B cell (primary cell): ENCODE data around the gene C2CD4C. TPM values are rescaled to one million over a fixed set of nuclear protein-coding genes. Genes with fewer than 3 reads are reported as not detected.

ENCODE experiments used
- ATAC-seq: fragments of 200-7000 bp; cut with Tn5 transposase; one replicate; pipeline ENCODE4 v1.10.0; 2021; ENCODE audit warnings: low read depth, mild to moderate bottlenecking, moderate number of reproducible peaks, moderate library complexity
- CTCF ChIA-PET: fragments of 350-600 bp; sonication (Branson Sonifier 250); formaldehyde crosslinking; loops from one replicate; lab custom pipeline; 2021; ENCODE audit warnings: antibody characterized with exemption, inconsistent platforms; lab: Charles Lee
- POLR2A ChIA-PET: fragments of 350-600 bp; sonication (Branson Sonifier 250); formaldehyde crosslinking; loops from one replicate; lab custom pipeline; 2021; ENCODE audit warnings: antibody characterized with exemption; lab: Charles Lee
- DNase-seq: peaks from one replicate; pipeline ENCODE4 v3.0.0; 2013
- H2AFZ ChIP-seq: 2 replicates; pipeline ENCODE4 v1.6.1; 2012; ENCODE audit warnings: mild to moderate bottlenecking, low read depth, low read length; ENCODE audit not compliant: insufficient read depth, poor library complexity, severe bottlenecking
- H3K27ac ChIP-seq, 2 donors: 1 replicate in 1 of 2; 2 replicates in 1 of 2; pipeline ENCODE4 v1.5.1; 2012 to 2013; ENCODE audit warnings: low read length in 2 of 2, mild to moderate bottlenecking in 2 of 2, moderate library complexity in 1 of 2
- H3K27me3 ChIP-seq, 4 experiments: fragments of 200-600 bp in 1 of 4; sonication (generic) in 1 of 4; replicated peaks in 1 of 4; 1 replicate in 2 of 4; 2 replicates in 2 of 4; pipeline versions ENCODE4 v1.6.1 to v1.7.0; 2013 to 2016; ENCODE audit warnings: low read length in 3 of 4, mild to moderate bottlenecking in 2 of 4, mixed read lengths in 1 of 4, moderate library complexity in 1 of 4; ENCODE audit not compliant: insufficient read depth in 4 of 4, control insufficient read depth in 3 of 4; ENCODE audit errors: control extremely low read depth in 1 of 4
- H3K36me3 ChIP-seq, 2 experiments: replicated peaks in 1 of 2; 1 replicate in 1 of 2; 2 replicates in 1 of 2; pipeline versions ENCODE4 v1.6.1 to v1.7.1; 2013; ENCODE audit warnings: low read length in 1 of 2; ENCODE audit not compliant: insufficient read depth in 2 of 2, control insufficient read depth in 1 of 2; ENCODE audit errors: control extremely low read depth in 1 of 2, extremely low read depth in 1 of 2
- H3K4me1 ChIP-seq, 2 donors: fragments of 200-600 bp in 1 of 2; sonication (generic) in 1 of 2; 1 replicate in 1 of 2; 2 replicates in 1 of 2; pipeline versions ENCODE4 v1.5.1 to v1.6.1; 2013 to 2017; ENCODE audit warnings: low read length in 2 of 2; ENCODE audit not compliant: control insufficient read depth in 2 of 2, insufficient read depth in 2 of 2
- H3K4me2 ChIP-seq: replicated peaks from 2 replicates; pipeline ENCODE3; 2012; ENCODE audit warnings: mild to moderate bottlenecking, low read depth, low read length; ENCODE audit not compliant: poor library complexity, severe bottlenecking
- H3K4me3 ChIP-seq, 5 experiments: fragments of 200-600 bp in 1 of 5; sonication (generic) in 1 of 5; 1 replicate in 3 of 5; 2 replicates in 2 of 5; pipeline versions ENCODE4 v1.5.1 to v1.7.0; 2011 to 2016; ENCODE audit warnings: low read length in 4 of 5, mild to moderate bottlenecking in 4 of 5, low read depth in 2 of 5, control low read depth in 1 of 5, moderate library complexity in 1 of 5; ENCODE audit not compliant: insufficient read depth in 1 of 5; ENCODE audit errors: control extremely low read depth in 1 of 5, extremely low read depth in 1 of 5
- H3K79me2 ChIP-seq: fragments of 200-600 bp; sonication (generic); one replicate; pipeline ENCODE4 v1.6.0; 2016; ENCODE audit warnings: low read length; ENCODE audit not compliant: control insufficient read depth, insufficient read depth
- H3K9ac ChIP-seq: fragments of 200-600 bp; sonication (generic); 2 replicates; pipeline ENCODE4 v1.6.1; 2017; ENCODE audit warnings: mild to moderate bottlenecking, low read length, moderate library complexity
- H3K9me3 ChIP-seq, 3 donors: one replicate each; pipeline versions ENCODE4 v1.6.1 to v1.7.1; 2013; ENCODE audit warnings: low read length in 2 of 3; ENCODE audit not compliant: control insufficient read depth in 2 of 3, insufficient read depth in 1 of 3; ENCODE audit errors: control extremely low read depth in 1 of 3
- H4K20me1 ChIP-seq: 2 replicates; pipeline ENCODE4 v1.6.0; 2012; ENCODE audit warnings: mild to moderate bottlenecking, low read length; ENCODE audit not compliant: insufficient read depth, control insufficient read depth, poor library complexity, severe bottlenecking
- H3K27ac Mint-ChIP-seq: one replicate; pipeline ENCODE4 v1.8.0; 2021; ENCODE audit warnings: mixed read lengths
- H3K27me3 Mint-ChIP-seq: one replicate; pipeline ENCODE4 v1.8.0; 2021; ENCODE audit warnings: mixed read lengths
- H3K4me1 Mint-ChIP-seq: one replicate; pipeline ENCODE4 v1.8.0; 2021; ENCODE audit warnings: mixed read lengths
- H3K4me3 Mint-ChIP-seq: one replicate; pipeline ENCODE4 v1.8.0; 2021; ENCODE audit warnings: mixed read lengths
- H3K9me3 Mint-ChIP-seq: one replicate; pipeline ENCODE4 v1.8.0; 2022; ENCODE audit warnings: mixed read lengths; ENCODE audit not compliant: insufficient read depth
- EZH2 ChIP-seq: IDR thresholded peaks from 2 replicates; pipeline ENCODE4 v1.6.1; 2012; ENCODE audit warnings: borderline replicate concordance, low read depth, mild to moderate bottlenecking, moderate library complexity, low read length; ENCODE audit not compliant: insufficient read depth, poor library complexity, severe bottlenecking
- WGBS: methylation state at CpG from one replicate; pipeline ENCODE4 v1.1.5; 2013; ENCODE audit warnings: missing lambda C conversion rate; ENCODE audit not compliant: insufficient coverage; 5-methylcytosine and 5-hydroxymethylcytosine counted together
- intact Hi-C: fragments of 100-400 bp; cut with micrococcal nuclease; formaldehyde crosslinking; loops from one replicate; pipeline ENCODE4 v1.10.0; 2022
- polyA plus RNA-seq: library from polyadenylated mRNA; depleted of rRNA; stranded (reverse); fragments of >200 nt; gene quantifications from 2 replicates; pipeline ENCODE4 v1.2.3, GENCODE V29; 2012
- total RNA-seq, 2 donors: library from RNA; stranded (reverse); fragments of 120-200 nt in 1 of 2; gene quantifications; 1 replicate in 1 of 2; 2 replicates in 1 of 2; pipeline versions ENCODE4 v1.2.3 to v1.2.4, GENCODE V29; 2013 to 2022
- TF ChIP-seq, protein P1 (sequence below): fragments of 200-600 bp; IDR thresholded peaks from one replicate; pipeline ENCODE4 v1.8.0; 2022; ENCODE audit warnings: antibody characterized with exemption, mild to moderate bottlenecking

Gene C2CD4C
- total and polyA plus RNA-seq, 2 donors (not counting 1 experiment from before 2014, with no cell fraction given): not detected

DNA sequence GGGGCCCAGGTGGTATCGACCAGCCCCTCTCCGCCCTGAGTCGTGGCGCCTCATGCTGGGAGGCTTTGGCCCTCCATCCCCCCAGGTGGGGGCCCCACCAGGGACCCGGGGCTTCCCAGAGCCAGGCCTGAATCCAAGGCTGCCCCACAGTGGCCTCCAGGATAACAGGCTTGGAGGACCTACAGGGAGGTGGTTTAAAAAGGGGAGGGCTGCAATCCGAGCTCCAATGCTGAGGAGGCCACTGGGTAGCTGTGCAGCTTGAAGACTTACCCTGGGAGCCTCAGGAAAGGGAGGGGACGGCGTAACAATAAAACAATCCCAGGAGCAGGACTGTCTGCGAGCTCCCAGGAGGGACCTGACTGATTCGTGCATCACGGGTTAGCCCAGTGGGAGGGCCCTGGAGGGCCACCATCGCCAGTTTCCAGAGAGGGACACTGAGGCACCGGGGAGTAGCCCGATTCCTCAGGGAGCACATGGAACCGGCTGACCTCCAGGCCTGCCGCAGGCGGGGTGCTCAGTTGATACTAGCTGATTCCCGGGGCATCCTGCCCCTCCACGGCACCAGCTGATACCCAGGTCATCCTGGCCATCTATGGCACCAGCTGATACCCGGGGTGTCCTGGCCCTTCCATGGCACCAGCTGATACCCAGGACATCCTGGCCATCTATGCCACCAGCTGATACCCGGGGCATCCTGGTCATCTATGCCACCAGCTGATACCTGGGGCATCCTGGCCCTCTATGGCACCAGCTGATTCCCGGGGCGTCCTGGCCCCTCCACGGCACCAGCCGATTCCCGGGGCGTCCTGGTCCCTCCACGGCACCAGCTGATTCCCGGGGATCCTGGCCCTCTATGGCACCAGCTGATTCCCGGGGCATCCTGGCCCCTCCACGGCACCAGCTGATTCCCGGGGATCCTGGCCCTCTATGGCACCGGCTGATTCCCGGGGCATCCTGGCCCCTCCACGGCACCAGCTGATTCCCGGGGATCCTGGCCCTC, 3.7 kb upstream of the C2CD4C start:
- H3K27ac ChIP-seq: no peak overlapping the region
- H3K4me3 ChIP-seq: no peak overlapping the region
- H3K9me3 Mint-ChIP-seq: no peaks in the 10 kb centered on the region
- 59% methylated on average over 29 of the region's 36 CpGs for WGBS
- H2AFZ ChIP-seq: no peak overlapping the region
- H3K4me1 Mint-ChIP-seq: peaks cover 6% of the 10 kb centered on the region
- DNase-seq: no peak
- peaks cover 14 to 16% of the 10 kb centered on the region in 2 donors for H3K4me1 ChIP-seq
- TF ChIP-seq, protein P1, sequence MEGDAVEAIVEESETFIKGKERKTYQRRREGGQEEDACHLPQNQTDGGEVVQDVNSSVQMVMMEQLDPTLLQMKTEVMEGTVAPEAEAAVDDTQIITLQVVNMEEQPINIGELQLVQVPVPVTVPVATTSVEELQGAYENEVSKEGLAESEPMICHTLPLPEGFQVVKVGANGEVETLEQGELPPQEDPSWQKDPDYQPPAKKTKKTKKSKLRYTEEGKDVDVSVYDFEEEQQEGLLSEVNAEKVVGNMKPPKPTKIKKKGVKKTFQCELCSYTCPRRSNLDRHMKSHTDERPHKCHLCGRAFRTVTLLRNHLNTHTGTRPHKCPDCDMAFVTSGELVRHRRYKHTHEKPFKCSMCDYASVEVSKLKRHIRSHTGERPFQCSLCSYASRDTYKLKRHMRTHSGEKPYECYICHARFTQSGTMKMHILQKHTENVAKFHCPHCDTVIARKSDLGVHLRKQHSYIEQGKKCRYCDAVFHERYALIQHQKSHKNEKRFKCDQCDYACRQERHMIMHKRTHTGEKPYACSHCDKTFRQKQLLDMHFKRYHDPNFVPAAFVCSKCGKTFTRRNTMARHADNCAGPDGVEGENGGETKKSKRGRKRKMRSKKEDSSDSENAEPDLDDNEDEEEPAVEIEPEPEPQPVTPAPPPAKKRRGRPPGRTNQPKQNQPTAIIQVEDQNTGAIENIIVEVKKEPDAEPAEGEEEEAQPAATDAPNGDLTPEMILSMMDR: no peak
- no peak for TF ChIP-seq EZH2
- no peak overlapping the region for H3K9ac ChIP-seq
- no peak overlapping the region for H3K4me3 Mint-ChIP-seq
- ChIA-PET CTCF (no interaction called here), POLR2A (no interaction called here)
- peaks cover 13% of the 10 kb centered on the region for H3K27me3 Mint-ChIP-seq
- no peaks in the 10 kb centered on the region for H4K20me1 ChIP-seq
- ATAC-seq: no peak
- no peak overlapping the region for H3K4me2 ChIP-seq
- intact Hi-C loops: no loop called here
- no peak overlapping the region for H3K27ac Mint-ChIP-seq
- H3K27me3 ChIP-seq: peaks cover 0 to 32% (median 10%) of the 10 kb centered on the region in 4 experiments
- H3K36me3 ChIP-seq: no peaks in the 10 kb centered on the region
- no peaks in the 10 kb centered on the region for H3K79me2 ChIP-seq
- peaks cover 0 to 18% (median 0%) of the 10 kb centered on the region in 3 donors for H3K9me3 ChIP-seq

GRCh38 chr19:411723-412355, 2.9 kb upstream of the C2CD4C start:
- DNase-seq: no peak
- no peak overlapping the region for H3K4me3 Mint-ChIP-seq
- 63% methylated on average over 13 of the region's 13 CpGs for WGBS
- no peak overlapping the region for H3K4me3 ChIP-seq
- H3K27me3 Mint-ChIP-seq: peaks cover 13% of the 10 kb centered on the region
- intact Hi-C loops: no loop called here
- H3K27ac Mint-ChIP-seq: no peak overlapping the region
- TF ChIP-seq EZH2: no peak
- TF ChIP-seq, protein P1: no peak
- no peak overlapping the region for H3K9ac ChIP-seq
- H2AFZ ChIP-seq: no peak overlapping the region
- H3K36me3 ChIP-seq: no peaks in the 10 kb centered on the region
- ChIA-PET POLR2A (no interaction called here), CTCF (no interaction called here)
- no peak overlapping the region for H3K27ac ChIP-seq
- H3K9me3 Mint-ChIP-seq: no peaks in the 10 kb centered on the region
- no peaks in the 10 kb centered on the region for H3K79me2 ChIP-seq
- peaks cover 0 to 18% (median 0%) of the 10 kb centered on the region in 3 donors for H3K9me3 ChIP-seq
- peaks cover 14 to 16% of the 10 kb centered on the region in 2 donors for H3K4me1 ChIP-seq
- no peak overlapping the region for H3K4me2 ChIP-seq
- no peaks in the 10 kb centered on the region for H4K20me1 ChIP-seq
- peaks cover 6% of the 10 kb centered on the region for H3K4me1 Mint-ChIP-seq
- ATAC-seq: no peak
- peaks cover 0 to 32% (median 10%) of the 10 kb centered on the region in 4 experiments for H3K27me3 ChIP-seq
